HEK293 (cell line): ENCODE data around the gene FBXO36.

Experiments used
- CTCF ChIA-PET: fragments of 350-600 bp; formaldehyde crosslinking; extraction: SDS; loops from one replicate; lab custom pipeline; 2021; ENCODE audit warnings: antibody characterized with exemption; lab: Yijun Ruan, JAX
- POLR2A ChIA-PET: fragments of 300-600 bp; formaldehyde crosslinking; extraction: SDS; loops from one replicate; lab custom pipeline; 2020; ENCODE audit warnings: antibody characterized with exemption, inconsistent platforms; lab: Yijun Ruan, JAX
- H3K27ac ChIP-seq: fragments of 200-500 bp; sonication (Bioruptor generic); 2 replicates; pipeline ENCODE4 v1.5.1; 2014; ENCODE audit warnings: low read depth, low read length, control low read depth, inconsistent platforms; ENCODE audit errors: extremely low read depth
- H3K36me3 ChIP-seq, 2 experiments: fragments of 200-500 bp in 1 of 2; sonication (Bioruptor generic) in 1 of 2; 1 replicate in 1 of 2; 2 replicates in 1 of 2; pipeline ENCODE4 v1.5.1; 2014 to 2017; ENCODE audit warnings: inconsistent platforms in 2 of 2, low read length in 2 of 2; ENCODE audit not compliant: control insufficient read depth in 2 of 2, insufficient read depth in 1 of 2
- H3K4me1 ChIP-seq: fragments of 200-500 bp; sonication (Bioruptor generic); 2 replicates; pipeline ENCODE4 v1.5.1; 2014; ENCODE audit warnings: mild to moderate bottlenecking, low read length, inconsistent platforms; ENCODE audit not compliant: control insufficient read depth, insufficient read depth
- H3K4me3 ChIP-seq: 2 replicates; pipeline ENCODE4 v1.5.1; 2011; ENCODE audit warnings: low read depth, mild to moderate bottlenecking, control low read depth, low read length, moderate library complexity
- H3K9me3 ChIP-seq: fragments of 200-500 bp; sonication (Bioruptor generic); 2 replicates; pipeline ENCODE4 v1.5.1; 2014; ENCODE audit warnings: low read depth, low read length, inconsistent platforms; ENCODE audit not compliant: control insufficient read depth, insufficient read depth
- GLIS1 ChIP-seq: fragments of 450-650 bp; formaldehyde crosslinking; IDR thresholded peaks from 2 replicates; pipeline ENCODE4 v1.5.1; 2016; ENCODE audit warnings: missing biosample characterization, missing genetic modification characterization
- KLF8 ChIP-seq: fragments of 450-650 bp; formaldehyde crosslinking; IDR thresholded peaks from 2 replicates; pipeline ENCODE4 v1.5.1; 2016; ENCODE audit warnings: missing biosample characterization, missing genetic modification characterization
- MEIS1 ChIP-seq: sonication (generic); formaldehyde crosslinking; IDR thresholded peaks from 2 replicates; pipeline ENCODE4 v1.8.1; 2022; ENCODE audit warnings: missing genetic modification reagents, mild to moderate bottlenecking, borderline replicate concordance
- REST ChIP-seq: fragments of 450-650 bp; formaldehyde crosslinking; IDR thresholded peaks from 2 replicates; pipeline ENCODE4 v1.5.1; 2016; ENCODE audit warnings: missing biosample characterization, missing genetic modification characterization
- SALL2 ChIP-seq: fragments of 450-650 bp; formaldehyde crosslinking; IDR thresholded peaks from 2 replicates; pipeline ENCODE4 v1.5.0; 2017; ENCODE audit warnings: missing biosample characterization, mild to moderate bottlenecking, missing genetic modification characterization, borderline replicate concordance
- TRIM28 ChIP-seq: IDR thresholded peaks from 2 replicates; pipeline ENCODE4 v1.6.1; 2011; ENCODE audit warnings: low read length, control low read depth, borderline replicate concordance
- ZBTB20 ChIP-seq: fragments of 450-650 bp; formaldehyde crosslinking; IDR thresholded peaks from 2 replicates; pipeline ENCODE4 v1.5.1; 2016; ENCODE audit warnings: missing biosample characterization, missing genetic modification characterization
- ZFHX2 ChIP-seq: fragments of 450-650 bp; formaldehyde crosslinking; conservative IDR thresholded peaks from 2 replicates; pipeline ENCODE4 v1.5.1; 2016; ENCODE audit warnings: missing biosample characterization, missing genetic modification characterization
- ZNF112 ChIP-seq: fragments of 450-650 bp; formaldehyde crosslinking; IDR thresholded peaks from 2 replicates; pipeline ENCODE4 v1.5.0; 2017; ENCODE audit warnings: missing biosample characterization, missing genetic modification characterization
- ZNF155 ChIP-seq: fragments of 450-650 bp; formaldehyde crosslinking; IDR thresholded peaks from 2 replicates; pipeline ENCODE4 v1.5.1; 2016; ENCODE audit warnings: missing biosample characterization, missing genetic modification characterization
- ZNF18 ChIP-seq: fragments of 450-650 bp; formaldehyde crosslinking; IDR thresholded peaks from 2 replicates; pipeline ENCODE4 v1.5.1; 2016; ENCODE audit warnings: missing biosample characterization, missing genetic modification characterization
- ZNF202 ChIP-seq: fragments of 450-650 bp; formaldehyde crosslinking; IDR thresholded peaks from 2 replicates; pipeline ENCODE4 v1.5.1; 2016; ENCODE audit warnings: missing biosample characterization, missing genetic modification characterization, borderline replicate concordance
- ZNF324 ChIP-seq: fragments of 450-650 bp; formaldehyde crosslinking; IDR thresholded peaks from 2 replicates; pipeline ENCODE4 v1.5.1; 2016; ENCODE audit warnings: missing biosample characterization, missing genetic modification characterization
- ZNF350 ChIP-seq: fragments of 450-650 bp; formaldehyde crosslinking; IDR thresholded peaks from 2 replicates; pipeline ENCODE4 v1.5.0; 2017; ENCODE audit warnings: missing biosample characterization, mild to moderate bottlenecking, missing genetic modification characterization
- ZNF391 ChIP-seq: fragments of 450-650 bp; formaldehyde crosslinking; IDR thresholded peaks from 2 replicates; pipeline ENCODE4 v1.5.1; 2016; ENCODE audit warnings: low read depth, missing biosample characterization, missing genetic modification characterization, borderline replicate concordance
- ZNF596 ChIP-seq: fragments of 450-650 bp; IDR thresholded peaks from 2 replicates; pipeline ENCODE4 v1.5.0; 2018; ENCODE audit warnings: missing biosample characterization, mild to moderate bottlenecking, missing genetic modification characterization, moderate library complexity
- ZNF610 ChIP-seq: fragments of 450-650 bp; formaldehyde crosslinking; IDR thresholded peaks from 2 replicates; pipeline ENCODE4 v1.5.1; 2016; ENCODE audit warnings: missing biosample characterization, missing genetic modification characterization, borderline replicate concordance
- ZNF623 ChIP-seq: fragments of 450-650 bp; formaldehyde crosslinking; IDR thresholded peaks from 2 replicates; pipeline ENCODE4 v1.5.1; 2016; ENCODE audit warnings: missing biosample characterization, missing genetic modification characterization
- ZNF645 ChIP-seq: fragments of 450-650 bp; formaldehyde crosslinking; IDR thresholded peaks from 2 replicates; pipeline ENCODE4; 2016; ENCODE audit warnings: missing biosample characterization, missing genetic modification characterization
- ZNF837 ChIP-seq: fragments of 450-650 bp; formaldehyde crosslinking; IDR thresholded peaks from 2 replicates; pipeline ENCODE4 v1.5.1; 2016; ENCODE audit warnings: missing biosample characterization, missing genetic modification characterization
- ZSCAN4 ChIP-seq: fragments of 450-650 bp; formaldehyde crosslinking; IDR thresholded peaks from 2 replicates; pipeline ENCODE4 v1.5.1; 2017; ENCODE audit warnings: missing biosample characterization, missing genetic modification characterization

FBXO36 gene

GRCh38 chr2:229927817-229928321 lies 5.6 kb downstream of the FBXO36 start:
- TF ChIP-seq ZNF596 (tag by site-specific recombination) (no peak), ZNF623 (tag by site-specific recombination) (no peak), REST (tag by site-specific recombination) (no peak), ZNF18 (tag by site-specific recombination) (no peak), ZNF610 (tag by site-specific recombination) (no peak), ZFHX2 (tag by site-specific recombination) (no peak), ZNF202 (tag by site-specific recombination) (no peak), ZNF645 (tag by site-specific recombination) (no peak), ZNF112 (tag by site-specific recombination) (no peak), ZBTB20 (tag by site-specific recombination) (no peak), KLF8 (no peak), ZNF391 (tag by site-specific recombination) (no peak), ZSCAN4 (tag by site-specific recombination) (no peak), TRIM28 (no peak), ZNF350 (tag by site-specific recombination) (no peak), ZNF324 (tag by site-specific recombination) (no peak)
- POLR2A ChIA-PET = interaction anchor here (0.7 kb wide), 1 partner anchor 14 kb away, joined by 4 read pairs; no protein-coding TSS in a partner anchor
- no peaks in the 10 kb centered on the region; a peak in 1 of 3 replicates for H3K36me3 ChIP-seq
- no peaks in the 10 kb centered on the region for H3K9me3 ChIP-seq
- CTCF ChIA-PET = interaction anchor here (0.5 to 0.6 kb wide), 2 partner anchors 24 to 211 kb away, joined by 3 to 4 read pairs; no protein-coding TSS in a partner anchor
- H3K27ac ChIP-seq = no peak overlapping the region
- peaks cover 5% of the 10 kb centered on the region; the same call in 1 of the 2 replicates for H3K4me1 ChIP-seq
- H3K4me3 ChIP-seq = no peak overlapping the region

GRCh38 chr2:229930656-229931055 lies 8.4 kb downstream of the FBXO36 start:
- H3K4me3 ChIP-seq = no peak overlapping the region
- H3K4me1 ChIP-seq = peaks cover 5% of the 10 kb centered on the region; the same call in 1 of the 2 replicates
- no peaks in the 10 kb centered on the region for H3K9me3 ChIP-seq
- H3K36me3 ChIP-seq = no peaks in the 10 kb centered on the region; a peak in 1 of 3 replicates
- POLR2A ChIA-PET = interaction anchor here (1.3 kb wide), 1 partner anchor 8 kb away, joined by 3 read pairs; the partner anchor contains the start of gene FBXO36
- H3K27ac ChIP-seq = no peak overlapping the region
- CTCF ChIA-PET = no interaction called here
- TF ChIP-seq SALL2 (no peak), ZNF837 (tag by site-specific recombination) (no peak), MEIS1 (CRISPR knock-in tag) (no peak), ZNF155 (tag by site-specific recombination) (no peak), GLIS1 (tag by site-specific recombination) (peak; percentile 60)
- TF ChIP-seq, all 188 proteins: peak for 1
